ENCODE measurements around the gene ACVRL1. TPM values are rescaled to one million over a fixed set of nuclear protein-coding genes. Genes with fewer than 3 reads are reported as not detected.

The ACVRL1 gene
- total RNA-seq, 1 experiment from 2014 or later: not detected

- Histone ChIP-seq H2BK12ac (ENCODE audit: insufficient read length, low read depth, low read length) (no peak overlapping the region), H3K79me2 (ENCODE audit: insufficient read depth, low read length) (no peaks in the 10 kb centered on the region), H3K4me1 (ENCODE audit: insufficient read depth, low read length) (no peaks in the 10 kb centered on the region), H4K91ac (ENCODE audit: insufficient read length, low read depth, low read length) (no peak overlapping the region), H2AFZ (ENCODE audit: low read length) (no peak overlapping the region), H3K23me2 (ENCODE audit: insufficient read length, low read depth, low read length, poor library complexity, severe bottlenecking) (peaks cover 8% of the 10 kb centered on the region), H3K14ac (ENCODE audit: insufficient read depth, low read length) (no peak overlapping the region), H3K27ac (ENCODE audit: insufficient read length, low read depth, low read length) (no peak overlapping the region), H3K79me1 (ENCODE audit: insufficient read depth, low read depth, low read length, poor library complexity, severe bottlenecking) (no peaks in the 10 kb centered on the region), H3K4me2 (ENCODE audit: insufficient read depth, insufficient read length, low read length) (no peak overlapping the region), H3T11ph (ENCODE audit: low read length) (no peak overlapping the region), H2BK20ac (ENCODE audit: low read depth, low read length, poor library complexity, severe bottlenecking) (no peak overlapping the region), H4K20me1 (ENCODE audit: control insufficient read depth, insufficient read depth, insufficient read length) (no peaks in the 10 kb centered on the region), H3K4ac (ENCODE audit: low read depth, low read length) (no peak overlapping the region), H3K23ac (ENCODE audit: insufficient read length, low read depth, low read length) (no peak overlapping the region), H2BK5ac (ENCODE audit: insufficient read length, low read length) (no peak overlapping the region), H3K18ac (ENCODE audit: insufficient read length, low read depth, low read length) (no peak overlapping the region), H2AK5ac (ENCODE audit: insufficient read length, low read length) (no peak overlapping the region), H3K9me3 (ENCODE audit: control insufficient read depth, low read depth, low read length) (no peaks in the 10 kb centered on the region), H4K8ac (replicated peaks; ENCODE audit: insufficient read length, low read depth, low read length) (no peak overlapping the region), H3K56ac (ENCODE audit: insufficient read length, low read depth, low read length) (no peak overlapping the region), H2BK120ac (ENCODE audit: low read depth, low read length, poor library complexity, severe bottlenecking) (no peak overlapping the region), H3K27me3 (ENCODE audit: insufficient read depth, low read length) (peaks cover 7% of the 10 kb centered on the region; the same call in 1 of the 2 replicates), H3K9ac (ENCODE audit: extremely low read depth, insufficient read length, low read length) (no peak overlapping the region), H2BK15ac (ENCODE audit: low read depth, low read length) (no peak overlapping the region), H4K5ac (ENCODE audit: insufficient read length, low read depth, low read length) (no peak overlapping the region)
- Mint-ChIP-seq H3K27ac (no peak overlapping the region), H3K4me3 (no peak overlapping the region), H3K27me3 (ENCODE audit: low read depth) (peaks cover 31% of the 10 kb centered on the region), H3K4me1 (peaks cover 35 to 50% of the 10 kb centered on the region in 2 experiments), H3K9me3 (no peaks in the 10 kb centered on the region; a peak in 1 of 5 replicates), H3K36me3 (ENCODE audit: insufficient read depth in 1 of 3, low read depth in 3 of 3) (no peaks in the 10 kb centered on the region; a peak in 1 of 7 replicates)
- no peak for TF ChIP-seq CTCF (conservative IDR thresholded peaks at IDR 0.05)
- no peak for DNase-seq
- WGBS (ENCODE audit: extremely low coverage, insufficient read length, low lambda C conversion rate): no CpG with 5 or more reads among the region's 8 CpGs
Measured at GRCh38 chr12:51874000-51874399, 33.3 kb upstream of the ACVRL1 start.
